HEK293 (cell line): Measurements from ENCODE around the gene CBX5.

Experiments used
- CTCF ChIP-seq: fragments of 450-650 bp; formaldehyde crosslinking; IDR thresholded peaks from 2 replicates; pipeline ENCODE4 v1.5.1; 2016; ENCODE audit warnings: missing biosample characterization, missing genetic modification characterization
- FEZF1 ChIP-seq: fragments of 450-650 bp; formaldehyde crosslinking; IDR thresholded peaks from 2 replicates; pipeline ENCODE4 v1.5.1; 2016; ENCODE audit warnings: missing biosample characterization, missing genetic modification characterization
- GLI4 ChIP-seq: fragments of 450-650 bp; formaldehyde crosslinking; IDR thresholded peaks from 2 replicates; pipeline ENCODE4 v1.5.1; 2016; ENCODE audit warnings: missing biosample characterization, missing genetic modification characterization
- KLF17 ChIP-seq: fragments of 450-650 bp; formaldehyde crosslinking; IDR thresholded peaks from 2 replicates; pipeline ENCODE4 v1.5.1; 2016; ENCODE audit warnings: missing biosample characterization, missing genetic modification characterization
- KLF7 ChIP-seq: fragments of 450-650 bp; formaldehyde crosslinking; IDR thresholded peaks from 2 replicates; pipeline ENCODE4 v1.5.1; 2016; ENCODE audit warnings: missing biosample characterization, missing genetic modification characterization, borderline replicate concordance
- PRDM1 ChIP-seq: fragments of 450-650 bp; formaldehyde crosslinking; IDR thresholded peaks from 2 replicates; pipeline ENCODE4; 2016; ENCODE audit warnings: missing biosample characterization, missing genetic modification characterization
- SP3 ChIP-seq: fragments of 450-650 bp; formaldehyde crosslinking; IDR thresholded peaks from 2 replicates; pipeline ENCODE4 v1.5.1; 2016; ENCODE audit warnings: missing biosample characterization, missing genetic modification characterization
- YY1 ChIP-seq: fragments of 450-650 bp; formaldehyde crosslinking; IDR thresholded peaks from 2 replicates; pipeline ENCODE4 v1.5.1; 2018; ENCODE audit warnings: missing biosample characterization, missing genetic modification characterization
- ZBTB1 ChIP-seq: fragments of 450-650 bp; formaldehyde crosslinking; IDR thresholded peaks from 2 replicates; pipeline ENCODE4 v1.5.1; 2016; ENCODE audit warnings: missing biosample characterization, missing genetic modification characterization
- ZNF10 ChIP-seq: fragments of 450-650 bp; formaldehyde crosslinking; IDR thresholded peaks from 2 replicates; pipeline ENCODE4 v1.5.1; 2017; ENCODE audit warnings: missing biosample characterization, missing genetic modification characterization
- ZNF114 ChIP-seq: fragments of 450-650 bp; formaldehyde crosslinking; IDR thresholded peaks from 2 replicates; pipeline ENCODE4 v1.5.0; 2017; ENCODE audit warnings: missing biosample characterization, missing genetic modification characterization
- ZNF132 ChIP-seq: fragments of 450-650 bp; formaldehyde crosslinking; IDR thresholded peaks from 2 replicates; pipeline ENCODE4 v1.5.1; 2017; ENCODE audit warnings: missing biosample characterization, missing genetic modification characterization, borderline replicate concordance
- ZNF148 ChIP-seq: fragments of 450-650 bp; formaldehyde crosslinking; IDR thresholded peaks from 2 replicates; pipeline ENCODE4 v1.5.0; 2017; ENCODE audit warnings: missing biosample characterization, missing genetic modification characterization, borderline replicate concordance
- ZNF169 ChIP-seq: fragments of 450-650 bp; formaldehyde crosslinking; IDR thresholded peaks from 2 replicates; pipeline ENCODE4 v1.5.1; 2016; ENCODE audit warnings: missing biosample characterization, missing genetic modification characterization
- ZNF221 ChIP-seq: fragments of 450-650 bp; formaldehyde crosslinking; IDR thresholded peaks from 2 replicates; pipeline ENCODE4 v1.5.1; 2017; ENCODE audit warnings: missing biosample characterization, missing genetic modification characterization, borderline replicate concordance
- ZNF274 ChIP-seq, 2 experiments: fragments of 200-500 bp in 1 of 2; fragments of 450-650 bp in 1 of 2; sonication (Bioruptor generic) in 1 of 2; formaldehyde crosslinking in 1 of 2; IDR thresholded peaks; 2 replicates each; pipeline versions ENCODE4 v1.5.1 to v1.6.1; 2014 to 2016; ENCODE audit warnings: borderline replicate concordance in 1 of 2, inconsistent platforms in 1 of 2, low read length in 1 of 2, missing biosample characterization in 1 of 2, missing genetic modification characterization in 1 of 2
- ZNF335 ChIP-seq: fragments of 450-650 bp; formaldehyde crosslinking; conservative IDR thresholded peaks from 2 replicates; pipeline ENCODE4 v1.5.1; 2016; ENCODE audit warnings: missing biosample characterization, missing genetic modification characterization
- ZNF473 ChIP-seq: fragments of 450-650 bp; formaldehyde crosslinking; IDR thresholded peaks from 2 replicates; pipeline ENCODE4 v1.5.1; 2017; ENCODE audit warnings: missing biosample characterization, missing genetic modification characterization
- ZNF530 ChIP-seq: fragments of 450-650 bp; formaldehyde crosslinking; IDR thresholded peaks from 2 replicates; pipeline ENCODE4 v1.5.1; 2016; ENCODE audit warnings: low read depth, missing biosample characterization, missing genetic modification characterization
- ZNF660 ChIP-seq: fragments of 450-650 bp; IDR thresholded peaks from 2 replicates; pipeline ENCODE4 v1.5.1; 2018; ENCODE audit warnings: missing biosample characterization, mild to moderate bottlenecking, missing genetic modification characterization
- ZNF704 ChIP-seq: fragments of 450-650 bp; formaldehyde crosslinking; IDR thresholded peaks from 2 replicates; pipeline ENCODE4 v1.5.1; 2016; ENCODE audit warnings: missing biosample characterization, missing genetic modification characterization
- ZSCAN23 ChIP-seq: fragments of 450-650 bp; formaldehyde crosslinking; IDR thresholded peaks from 2 replicates; pipeline ENCODE4 v1.5.1; 2016; ENCODE audit warnings: missing biosample characterization, missing genetic modification characterization
- TF ChIP-seq, protein P1 (sequence below): fragments of 450-650 bp; formaldehyde crosslinking; IDR thresholded peaks from 2 replicates; pipeline ENCODE4 v1.5.1; 2016; ENCODE audit warnings: missing biosample characterization, missing genetic modification characterization
- TF ChIP-seq, protein P2 (sequence below): fragments of 450-650 bp; formaldehyde crosslinking; IDR thresholded peaks from 2 replicates; pipeline ENCODE4 v1.5.1; 2016; ENCODE audit warnings: missing biosample characterization, missing genetic modification characterization
- TF ChIP-seq, protein P3 (sequence below): fragments of 450-650 bp; formaldehyde crosslinking; IDR thresholded peaks from 2 replicates; pipeline ENCODE4 v1.5.1; 2016; ENCODE audit warnings: missing biosample characterization, missing genetic modification characterization

The CBX5 gene

DNA sequence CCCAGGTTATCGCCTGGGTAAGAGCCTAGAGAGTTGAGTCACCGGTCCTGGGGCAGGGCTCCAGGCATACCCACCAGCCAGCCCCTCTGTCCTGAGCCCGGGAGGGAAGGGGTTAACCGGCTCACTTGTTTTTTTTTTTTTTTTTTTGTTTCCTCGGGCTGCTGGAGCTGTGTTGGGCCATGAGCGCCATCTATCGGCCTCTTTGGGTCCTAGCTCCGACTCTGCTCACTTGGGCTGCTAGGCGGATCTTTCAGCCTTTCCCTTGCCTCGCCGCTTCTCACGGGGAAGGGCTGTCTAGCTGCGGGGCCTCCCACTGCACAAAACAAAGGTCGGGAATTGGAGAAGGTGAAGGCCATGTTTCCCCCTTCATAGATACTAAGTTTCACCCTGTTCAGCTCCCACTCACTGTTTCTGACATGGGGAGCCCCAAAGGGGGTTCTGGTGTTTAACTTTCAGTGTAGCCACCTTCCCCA lies 88.3 kb downstream of the CBX5 start (continued):
- no peak for TF ChIP-seq ZNF10
- peak; percentile 96 for TF ChIP-seq ZNF335 (tag by site-specific recombination)
- TF ChIP-seq ZNF660, result no peak; the same call in 1 of the 2 replicates
- no peak for TF ChIP-seq ZNF530 (tag by site-specific recombination)
- no peak for TF ChIP-seq ZNF114 (tag by site-specific recombination)
- TF ChIP-seq, protein P1, sequence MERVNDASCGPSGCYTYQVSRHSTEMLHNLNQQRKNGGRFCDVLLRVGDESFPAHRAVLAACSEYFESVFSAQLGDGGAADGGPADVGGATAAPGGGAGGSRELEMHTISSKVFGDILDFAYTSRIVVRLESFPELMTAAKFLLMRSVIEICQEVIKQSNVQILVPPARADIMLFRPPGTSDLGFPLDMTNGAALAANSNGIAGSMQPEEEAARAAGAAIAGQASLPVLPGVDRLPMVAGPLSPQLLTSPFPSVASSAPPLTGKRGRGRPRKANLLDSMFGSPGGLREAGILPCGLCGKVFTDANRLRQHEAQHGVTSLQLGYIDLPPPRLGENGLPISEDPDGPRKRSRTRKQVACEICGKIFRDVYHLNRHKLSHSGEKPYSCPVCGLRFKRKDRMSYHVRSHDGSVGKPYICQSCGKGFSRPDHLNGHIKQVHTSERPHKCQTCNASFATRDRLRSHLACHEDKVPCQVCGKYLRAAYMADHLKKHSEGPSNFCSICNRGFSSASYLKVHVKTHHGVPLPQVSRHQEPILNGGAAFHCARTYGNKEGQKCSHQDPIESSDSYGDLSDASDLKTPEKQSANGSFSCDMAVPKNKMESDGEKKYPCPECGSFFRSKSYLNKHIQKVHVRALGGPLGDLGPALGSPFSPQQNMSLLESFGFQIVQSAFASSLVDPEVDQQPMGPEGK, result peak; percentile 75
- TF ChIP-seq CTCF (tag by site-specific recombination), result peak; percentile 97
- TF ChIP-seq, protein P2, sequence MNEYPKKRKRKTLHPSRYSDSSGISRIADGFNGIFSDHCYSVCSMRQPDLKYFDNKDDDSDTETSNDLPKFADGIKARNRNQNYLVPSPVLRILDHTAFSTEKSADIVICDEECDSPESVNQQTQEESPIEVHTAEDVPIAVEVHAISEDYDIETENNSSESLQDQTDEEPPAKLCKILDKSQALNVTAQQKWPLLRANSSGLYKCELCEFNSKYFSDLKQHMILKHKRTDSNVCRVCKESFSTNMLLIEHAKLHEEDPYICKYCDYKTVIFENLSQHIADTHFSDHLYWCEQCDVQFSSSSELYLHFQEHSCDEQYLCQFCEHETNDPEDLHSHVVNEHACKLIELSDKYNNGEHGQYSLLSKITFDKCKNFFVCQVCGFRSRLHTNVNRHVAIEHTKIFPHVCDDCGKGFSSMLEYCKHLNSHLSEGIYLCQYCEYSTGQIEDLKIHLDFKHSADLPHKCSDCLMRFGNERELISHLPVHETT (tag by site-specific recombination), result peak; percentile 90
- no peak for TF ChIP-seq ZNF169 (tag by site-specific recombination)
- TF ChIP-seq FEZF1, result no peak; the same call in 1 of the 2 replicates
- TF ChIP-seq PRDM1 (tag by site-specific recombination), result peak; percentile 42; the same call in 1 of the 2 replicates
- no peak for TF ChIP-seq GLI4 (tag by site-specific recombination)
- TF ChIP-seq ZNF473 (tag by site-specific recombination), result no peak
- TF ChIP-seq SP3, result peak; percentile 54
- TF ChIP-seq KLF17 (tag by site-specific recombination), result peak; percentile 88
- TF ChIP-seq ZSCAN23 (tag by site-specific recombination), result peak; percentile 64; the same call in 1 of the 2 replicates
- TF ChIP-seq ZNF704 (tag by site-specific recombination), result no peak
- TF ChIP-seq YY1 (tag by site-specific recombination), result no peak; the same call in 1 of the 2 replicates
- TF ChIP-seq ZNF148, result no peak
- TF ChIP-seq KLF7, result no peak
- TF ChIP-seq ZNF221, result no peak
- no peak for TF ChIP-seq ZBTB1 (tag by site-specific recombination)
- TF ChIP-seq ZNF274 (IDR thresholded peaks at IDR 0.05; ENCODE audit: low read length), result no peak
- no peak for TF ChIP-seq ZNF274 (tag by site-specific recombination; IDR thresholded peaks at IDR 0.05; ENCODE audit: borderline replicate concordance)
- no peak for TF ChIP-seq ZNF132 (tag by site-specific recombination)
- TF ChIP-seq, protein P3, sequence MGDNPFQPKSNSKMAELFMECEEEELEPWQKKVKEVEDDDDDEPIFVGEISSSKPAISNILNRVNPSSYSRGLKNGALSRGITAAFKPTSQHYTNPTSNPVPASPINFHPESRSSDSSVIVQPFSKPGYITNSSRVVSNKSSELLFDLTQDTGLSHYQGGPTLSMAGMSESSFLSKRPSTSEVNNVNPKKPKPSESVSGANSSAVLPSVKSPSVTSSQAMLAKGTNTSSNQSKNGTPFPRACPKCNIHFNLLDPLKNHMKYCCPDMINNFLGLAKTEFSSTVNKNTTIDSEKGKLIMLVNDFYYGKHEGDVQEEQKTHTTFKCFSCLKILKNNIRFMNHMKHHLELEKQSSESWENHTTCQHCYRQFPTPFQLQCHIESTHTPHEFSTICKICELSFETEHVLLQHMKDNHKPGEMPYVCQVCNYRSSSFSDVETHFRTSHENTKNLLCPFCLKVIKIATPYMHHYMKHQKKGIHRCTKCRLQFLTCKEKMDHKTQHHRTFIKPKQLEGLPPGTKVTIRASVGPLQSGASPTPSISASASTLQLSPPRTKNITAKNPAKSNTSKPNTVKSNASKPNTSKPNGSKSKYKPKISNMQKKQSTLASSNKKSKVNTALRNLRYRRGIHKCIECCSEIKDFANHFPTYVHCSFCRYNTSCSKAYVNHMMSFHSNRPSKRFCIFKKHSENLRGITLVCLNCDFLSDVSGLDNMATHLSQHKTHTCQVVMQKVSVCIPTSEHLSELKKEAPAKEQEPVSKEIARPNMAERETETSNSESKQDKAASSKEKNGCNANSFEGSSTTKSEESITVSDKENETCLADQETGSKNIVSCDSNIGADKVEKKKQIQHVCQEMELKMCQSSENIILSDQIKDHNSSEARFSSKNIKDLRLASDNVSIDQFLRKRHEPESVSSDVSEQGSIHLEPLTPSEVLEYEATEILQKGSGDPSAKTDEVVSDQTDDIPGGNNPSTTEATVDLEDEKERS, result no peak
